ENCODE data around the gene PTPRN2.

Gene PTPRN2

DNA sequence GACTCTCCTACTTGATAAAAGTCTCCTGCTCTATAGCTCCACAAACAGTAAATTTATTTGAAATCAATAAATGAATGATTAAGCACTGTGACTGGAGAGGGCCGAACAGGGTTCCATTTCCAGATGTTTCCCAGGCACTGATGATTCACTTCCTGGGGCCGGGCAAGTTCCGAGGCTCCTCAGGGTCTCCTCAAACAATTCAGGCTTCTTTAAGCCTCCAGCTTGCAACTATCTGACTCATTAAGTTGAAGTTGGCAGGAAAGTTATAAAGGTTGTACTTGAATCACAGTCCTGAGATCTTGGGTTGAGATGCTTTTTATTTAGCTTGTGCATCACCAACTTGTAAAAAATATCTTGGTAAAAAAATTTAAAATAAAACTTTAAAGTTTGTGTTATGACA is 637.9 kb downstream of the PTPRN2 start:
- ChIA-PET CTCF (no interaction called here), POLR2A (no interaction called here)
- no peak for DNase-seq (ENCODE audit: extremely low spot score)
- TF ChIP-seq FOXK2 (IDR thresholded peaks at IDR 0.05): no peak
- TF ChIP-seq BHLHE40 (IDR thresholded peaks at IDR 0.05; ENCODE audit: borderline replicate concordance): no peak
- no peak for TF ChIP-seq FOXM1 (IDR thresholded peaks at IDR 0.05; ENCODE audit: borderline replicate concordance)
- TF ChIP-seq, protein P1, sequence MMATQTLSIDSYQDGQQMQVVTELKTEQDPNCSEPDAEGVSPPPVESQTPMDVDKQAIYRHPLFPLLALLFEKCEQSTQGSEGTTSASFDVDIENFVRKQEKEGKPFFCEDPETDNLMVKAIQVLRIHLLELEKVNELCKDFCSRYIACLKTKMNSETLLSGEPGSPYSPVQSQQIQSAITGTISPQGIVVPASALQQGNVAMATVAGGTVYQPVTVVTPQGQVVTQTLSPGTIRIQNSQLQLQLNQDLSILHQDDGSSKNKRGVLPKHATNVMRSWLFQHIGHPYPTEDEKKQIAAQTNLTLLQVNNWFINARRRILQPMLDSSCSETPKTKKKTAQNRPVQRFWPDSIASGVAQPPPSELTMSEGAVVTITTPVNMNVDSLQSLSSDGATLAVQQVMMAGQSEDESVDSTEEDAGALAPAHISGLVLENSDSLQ (IDR thresholded peaks at IDR 0.05): no peak
- no peak for TF ChIP-seq LEF1 (IDR thresholded peaks at IDR 0.05; ENCODE audit: borderline replicate concordance)
- TF ChIP-seq CTBP1 (IDR thresholded peaks at IDR 0.05; ENCODE audit: borderline replicate concordance): no peak
- no peak for TF ChIP-seq NFRKB (IDR thresholded peaks at IDR 0.05)
- no peak for TF ChIP-seq SUZ12 (IDR thresholded peaks at IDR 0.05)
- no peak for TF ChIP-seq ZNF384 (IDR thresholded peaks at IDR 0.05)

DNA sequence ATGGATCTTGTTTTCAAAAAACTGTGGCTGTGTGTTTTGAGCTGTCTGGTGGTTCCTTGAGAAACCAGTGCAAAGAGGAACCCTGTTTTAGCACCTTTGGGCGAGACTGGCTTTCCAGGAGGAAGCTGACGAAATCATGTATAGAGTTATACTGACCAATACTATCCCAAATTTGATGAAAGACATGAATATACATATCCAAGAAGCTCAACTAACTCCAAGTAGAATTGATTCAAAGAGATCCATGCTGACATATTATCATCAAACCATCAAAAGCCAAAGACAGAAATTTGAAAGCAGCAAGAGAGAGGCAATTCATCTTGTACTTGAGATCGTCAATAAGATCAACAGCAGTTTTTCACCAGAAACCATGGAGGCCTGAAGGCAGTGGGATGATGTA is 640.1 kb downstream of the PTPRN2 start:
- DNase-seq (ENCODE audit: extremely low spot score): no peak
- ChIA-PET CTCF (no interaction called here), POLR2A (no interaction called here)
- TF ChIP-seq SUZ12 (IDR thresholded peaks at IDR 0.05) (no peak), BHLHE40 (IDR thresholded peaks at IDR 0.05; ENCODE audit: borderline replicate concordance) (no peak), NFRKB (IDR thresholded peaks at IDR 0.05) (no peak), ZNF384 (IDR thresholded peaks at IDR 0.05) (no peak), CTBP1 (IDR thresholded peaks at IDR 0.05; ENCODE audit: borderline replicate concordance) (no peak), L3MBTL2 (conservative IDR thresholded peaks at IDR 0.05) (no peak), HDGF (IDR thresholded peaks at IDR 0.05; ENCODE audit: borderline replicate concordance) (no peak), ARNT (IDR thresholded peaks at IDR 0.05) (no peak), ELF4 (IDR thresholded peaks at IDR 0.05) (no peak), LEF1 (IDR thresholded peaks at IDR 0.05; ENCODE audit: borderline replicate concordance) (no peak), FOXA1 (IDR thresholded peaks at IDR 0.05) (no peak), TARDBP (IDR thresholded peaks at IDR 0.05) (no peak), SP1 (IDR thresholded peaks at IDR 0.05) (no peak)
- TF ChIP-seq, protein P1 (IDR thresholded peaks at IDR 0.05): no peak

DNA sequence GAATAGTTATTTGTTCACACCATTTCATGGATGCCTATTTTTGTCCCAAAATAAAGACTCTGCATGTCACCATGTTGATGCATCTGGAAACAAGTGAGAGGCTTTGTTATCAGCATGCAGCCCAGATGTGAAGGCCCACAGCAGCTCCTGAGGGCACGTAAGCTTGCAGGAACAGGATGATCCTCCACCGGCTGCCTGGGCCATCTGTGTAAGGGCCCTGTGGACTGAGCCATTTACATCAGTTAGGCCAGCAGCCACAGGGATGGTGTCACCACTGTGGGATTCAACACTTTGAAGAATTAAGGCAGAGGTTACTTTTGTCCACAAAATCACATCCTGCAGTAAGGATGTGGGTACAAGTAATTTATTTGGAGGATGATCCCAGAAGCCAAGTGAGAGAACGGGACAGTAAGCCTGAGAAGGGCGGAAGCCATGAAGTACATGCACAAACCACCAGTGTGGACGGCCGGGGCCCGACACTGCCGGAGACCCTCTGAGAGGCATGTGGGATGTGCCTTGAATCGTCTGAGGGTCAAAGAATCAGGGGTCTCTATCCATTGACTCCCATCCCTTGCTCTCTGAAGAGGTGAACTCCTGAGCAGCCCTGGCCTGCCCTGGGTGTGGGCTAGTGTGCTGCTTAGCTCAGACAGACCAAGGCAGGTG is 641.1 kb downstream of the PTPRN2 start:
- POLR2A ChIA-PET: no interaction called here
- DNase-seq (ENCODE audit: extremely low spot score): no peak
- CTCF ChIA-PET: no interaction called here
- TF ChIP-seq L3MBTL2 (conservative IDR thresholded peaks at IDR 0.05) (no peak), NFRKB (IDR thresholded peaks at IDR 0.05) (no peak), ZNF384 (IDR thresholded peaks at IDR 0.05) (no peak), FOXM1 (IDR thresholded peaks at IDR 0.05; ENCODE audit: borderline replicate concordance) (no peak), FOXA1 (IDR thresholded peaks at IDR 0.05) (no peak)

DNA sequence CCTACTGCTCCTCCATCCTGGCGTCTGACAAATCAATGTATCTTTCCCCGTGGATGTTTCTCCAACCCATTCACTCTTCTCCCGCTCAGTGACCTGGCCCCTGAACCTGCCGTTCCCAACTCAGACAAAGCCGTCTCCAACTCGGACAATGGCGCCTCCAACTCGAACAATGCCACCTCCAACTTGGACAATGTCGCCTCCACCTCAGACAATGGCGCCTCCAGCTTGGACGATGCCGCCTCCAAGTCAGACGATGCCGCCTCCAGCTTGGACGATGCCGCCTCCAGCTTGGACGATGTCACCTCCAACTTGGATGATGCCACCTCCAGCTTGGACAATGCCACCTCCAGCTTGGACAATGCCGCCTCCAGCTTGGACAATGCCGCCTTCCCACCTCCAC is 642.2 kb downstream of the PTPRN2 start:
- CTCF ChIA-PET: no interaction called here
- no peak for TF ChIP-seq L3MBTL2 (conservative IDR thresholded peaks at IDR 0.05)
- no peak for TF ChIP-seq ARNT (IDR thresholded peaks at IDR 0.05)
- POLR2A ChIA-PET: no interaction called here

DNA sequence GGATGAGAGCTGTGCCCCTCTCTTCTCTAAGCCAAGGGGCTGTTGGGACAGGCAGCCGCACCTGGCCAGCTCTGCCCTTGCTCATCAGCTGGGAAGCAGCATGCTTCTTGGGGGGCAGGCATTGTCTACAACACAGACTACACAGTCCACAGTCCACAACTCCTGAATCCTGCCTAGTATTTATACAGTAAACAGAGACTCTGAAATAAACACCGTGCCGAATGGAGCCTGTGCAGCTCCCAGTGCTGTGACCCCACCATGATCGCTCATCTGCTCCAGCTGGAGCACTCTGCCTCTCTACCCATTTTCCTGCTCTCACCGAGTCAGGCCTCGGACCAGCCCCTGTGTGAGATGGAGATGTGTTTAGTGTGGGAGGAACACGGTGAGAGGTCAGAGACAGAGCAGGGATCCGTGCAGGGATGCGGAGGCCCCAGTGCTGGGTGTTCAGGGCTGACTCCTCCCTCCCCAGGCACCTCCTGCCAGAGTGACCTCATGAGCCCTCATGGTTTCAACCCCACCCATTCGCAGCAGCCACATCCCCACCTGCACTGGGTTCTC is 642.8 kb downstream of the PTPRN2 start:
- TF ChIP-seq ZNF384 (IDR thresholded peaks at IDR 0.05) (no peak), SP1 (IDR thresholded peaks at IDR 0.05) (no peak), SUZ12 (IDR thresholded peaks at IDR 0.05) (no peak), TARDBP (IDR thresholded peaks at IDR 0.05) (no peak), CTBP1 (IDR thresholded peaks at IDR 0.05; ENCODE audit: borderline replicate concordance) (no peak), LEF1 (IDR thresholded peaks at IDR 0.05; ENCODE audit: borderline replicate concordance) (no peak), FOXM1 (IDR thresholded peaks at IDR 0.05; ENCODE audit: borderline replicate concordance) (no peak), HDGF (IDR thresholded peaks at IDR 0.05; ENCODE audit: borderline replicate concordance) (no peak), L3MBTL2 (conservative IDR thresholded peaks at IDR 0.05) (no peak), NFRKB (IDR thresholded peaks at IDR 0.05) (no peak), FOXK2 (IDR thresholded peaks at IDR 0.05) (no peak), ELF4 (IDR thresholded peaks at IDR 0.05) (no peak)
- TF ChIP-seq, protein P1 (IDR thresholded peaks at IDR 0.05): no peak
- no peak for DNase-seq (ENCODE audit: extremely low spot score)
- CTCF ChIA-PET: no interaction called here
- POLR2A ChIA-PET: no interaction called here

More for the DNA sequence above, 642.2 kb downstream of the PTPRN2 start:
- DNase-seq (ENCODE audit: extremely low spot score): no peak

DNA sequence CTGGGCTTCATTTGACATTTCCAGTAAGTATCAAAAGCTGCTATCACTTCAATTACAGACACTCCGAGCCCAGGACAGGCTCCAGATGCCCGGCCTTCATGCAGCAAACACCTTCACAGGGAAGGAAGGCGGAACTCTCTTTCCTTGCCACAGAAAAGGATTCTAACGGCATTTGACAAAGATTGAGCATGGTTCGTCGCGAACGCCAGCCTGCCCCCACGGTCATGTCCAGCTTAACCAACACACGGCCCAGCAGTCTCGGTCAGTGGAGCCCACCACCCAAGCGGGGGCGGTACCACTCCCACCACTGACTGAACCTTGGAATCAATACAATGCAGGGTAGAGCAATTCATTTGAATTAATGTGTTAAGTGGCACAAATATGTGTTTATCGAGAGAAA is 643.6 kb downstream of the PTPRN2 start:
- TF ChIP-seq HDGF (IDR thresholded peaks at IDR 0.05; ENCODE audit: borderline replicate concordance) (no peak), SP1 (IDR thresholded peaks at IDR 0.05) (no peak), ARNT (IDR thresholded peaks at IDR 0.05) (no peak), LEF1 (IDR thresholded peaks at IDR 0.05; ENCODE audit: borderline replicate concordance) (no peak)
- DNase-seq (ENCODE audit: extremely low spot score): no peak
- ChIA-PET POLR2A (no interaction called here), CTCF (no interaction called here)

DNA sequence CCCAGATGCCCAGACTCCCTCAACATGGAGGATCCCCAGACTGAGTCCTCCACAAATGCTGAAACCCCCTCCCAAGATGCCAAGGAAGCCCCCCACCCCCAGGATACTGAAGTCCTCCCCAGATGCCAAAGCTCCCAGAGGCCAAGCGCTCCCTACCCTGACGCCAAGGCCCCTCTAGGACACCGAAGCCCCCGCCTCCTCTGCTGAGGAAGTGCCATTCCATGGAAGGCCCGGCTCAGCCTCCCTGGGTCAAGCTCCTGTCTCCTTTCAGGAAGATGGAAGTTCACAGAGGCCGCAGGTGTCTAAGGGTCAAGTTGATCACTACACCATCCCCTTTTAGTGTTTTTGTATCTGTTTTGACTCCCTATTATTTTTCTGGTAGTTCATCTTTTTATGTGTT is 644.1 kb downstream of the PTPRN2 start:
- POLR2A ChIA-PET: no interaction called here
- TF ChIP-seq ARNT (IDR thresholded peaks at IDR 0.05) (no peak), SP1 (IDR thresholded peaks at IDR 0.05) (no peak), FOXM1 (IDR thresholded peaks at IDR 0.05; ENCODE audit: borderline replicate concordance) (no peak), ZNF384 (IDR thresholded peaks at IDR 0.05) (no peak), FOXA1 (IDR thresholded peaks at IDR 0.05) (no peak), NFRKB (IDR thresholded peaks at IDR 0.05) (no peak), CTBP1 (IDR thresholded peaks at IDR 0.05; ENCODE audit: borderline replicate concordance) (no peak), TARDBP (IDR thresholded peaks at IDR 0.05) (no peak), FOXK2 (IDR thresholded peaks at IDR 0.05) (no peak)
- TF ChIP-seq, protein P1 (IDR thresholded peaks at IDR 0.05): no peak
- no peak for DNase-seq (ENCODE audit: extremely low spot score)
- CTCF ChIA-PET: no interaction called here
